Kidney glomerular epithelial cell (primary cell): ENCODE results near the gene HSD3B7.
A peak's percentile ranks its signal among the peaks of the same experiment; 100 is the strongest.

ENCODE experiments used
- DNase-seq: peaks from one replicate; lab custom pipeline; 2025; lab: John Stamatoyannopoulos, UW

Gene HSD3B7

DNA sequence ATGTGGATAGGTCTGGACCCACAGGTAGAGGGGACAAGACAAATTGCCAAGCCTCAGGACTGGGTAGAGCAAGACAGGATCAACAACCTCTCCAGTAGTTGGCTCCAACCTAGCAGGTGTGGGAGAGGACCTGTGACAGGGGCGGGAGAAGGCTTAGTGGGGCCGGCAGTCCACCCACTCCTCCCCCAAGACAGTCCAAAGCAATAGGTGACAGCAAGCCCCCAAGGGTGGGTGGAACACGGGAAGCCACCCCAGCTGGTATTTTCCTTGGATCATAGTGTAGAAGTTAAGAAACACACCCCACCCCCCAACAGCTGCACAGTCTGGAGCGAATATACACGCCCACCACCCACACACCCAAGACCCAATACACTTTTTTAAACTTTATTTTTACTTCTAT, 44.3 kb downstream of the HSD3B7 start:
- DNase-seq, result no peak

DNA sequence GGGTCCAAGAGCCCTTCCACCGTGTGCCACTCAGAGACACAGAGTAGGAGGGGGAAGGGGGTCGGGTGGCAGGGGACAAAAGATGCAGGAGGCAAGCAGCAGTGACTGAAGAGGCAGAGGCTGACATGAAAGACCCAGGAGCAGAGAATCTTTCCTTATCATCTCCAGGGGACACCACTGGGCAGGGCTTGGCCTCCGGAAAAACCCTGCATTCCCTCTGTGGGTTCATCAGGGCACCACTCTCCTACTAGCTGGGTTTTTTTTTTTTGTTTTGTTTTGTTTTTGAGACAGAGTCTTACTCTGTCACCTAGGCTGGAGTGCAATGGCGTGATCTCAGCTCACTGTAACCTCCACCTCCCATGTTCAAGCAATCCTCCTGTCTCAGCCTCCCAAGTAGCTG, 46.3 kb downstream of the HSD3B7 start:
- DNase-seq, result no peak

DNA sequence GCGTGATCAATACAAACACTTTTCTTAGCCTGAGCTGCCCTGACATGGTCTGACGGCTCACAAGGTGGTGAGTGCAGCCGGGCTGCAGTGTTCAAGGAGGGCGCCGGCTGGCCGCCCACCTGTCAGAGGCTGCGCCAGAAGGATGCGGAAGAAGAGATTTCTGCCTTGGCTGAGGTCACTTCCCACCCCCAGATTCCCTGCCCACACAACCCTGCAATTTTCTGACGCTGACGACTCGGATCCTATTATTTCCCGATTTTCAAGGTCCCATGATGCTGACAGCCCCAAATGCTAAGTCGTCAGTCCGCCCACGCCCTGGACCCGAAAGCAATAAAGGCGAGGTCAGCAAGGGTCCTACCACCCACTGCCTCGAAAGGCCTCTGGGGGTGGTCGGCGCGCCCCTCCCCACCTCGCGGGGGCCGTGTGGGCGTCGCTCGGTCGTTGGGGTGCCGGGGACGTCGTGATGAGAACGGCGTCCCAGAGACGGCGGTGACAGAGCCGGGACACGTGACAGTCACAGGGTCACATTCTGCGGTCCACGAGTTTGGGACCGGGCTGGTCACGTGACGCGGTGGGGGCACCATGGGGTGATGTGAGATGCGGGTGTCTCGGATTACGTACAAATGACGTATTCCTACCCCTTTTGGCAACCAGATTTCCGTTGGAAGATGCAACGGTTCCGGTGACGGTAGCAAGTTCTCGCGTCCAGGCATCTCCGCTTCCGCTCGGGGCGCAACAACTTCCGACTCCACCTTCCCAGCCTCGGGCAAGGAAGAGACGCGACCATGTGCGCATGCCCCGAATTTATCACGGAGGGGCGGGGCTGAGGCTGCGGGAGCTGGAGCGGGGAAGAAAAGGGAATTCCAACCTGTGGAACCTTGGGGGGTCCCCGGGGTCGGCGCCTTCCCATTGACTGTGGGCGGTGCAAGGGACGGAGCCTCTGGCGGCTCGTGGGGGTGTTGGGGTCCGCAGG, 48.0 kb downstream of the HSD3B7 start, which contains the start of gene STX4:
Gene STX4, plus strand, starts transcription at position 823 of the 973 bp plus-strand sequence. CDS start 248 bp downstream, outside the sequence.
- peak; percentile 95 for DNase-seq

DNA sequence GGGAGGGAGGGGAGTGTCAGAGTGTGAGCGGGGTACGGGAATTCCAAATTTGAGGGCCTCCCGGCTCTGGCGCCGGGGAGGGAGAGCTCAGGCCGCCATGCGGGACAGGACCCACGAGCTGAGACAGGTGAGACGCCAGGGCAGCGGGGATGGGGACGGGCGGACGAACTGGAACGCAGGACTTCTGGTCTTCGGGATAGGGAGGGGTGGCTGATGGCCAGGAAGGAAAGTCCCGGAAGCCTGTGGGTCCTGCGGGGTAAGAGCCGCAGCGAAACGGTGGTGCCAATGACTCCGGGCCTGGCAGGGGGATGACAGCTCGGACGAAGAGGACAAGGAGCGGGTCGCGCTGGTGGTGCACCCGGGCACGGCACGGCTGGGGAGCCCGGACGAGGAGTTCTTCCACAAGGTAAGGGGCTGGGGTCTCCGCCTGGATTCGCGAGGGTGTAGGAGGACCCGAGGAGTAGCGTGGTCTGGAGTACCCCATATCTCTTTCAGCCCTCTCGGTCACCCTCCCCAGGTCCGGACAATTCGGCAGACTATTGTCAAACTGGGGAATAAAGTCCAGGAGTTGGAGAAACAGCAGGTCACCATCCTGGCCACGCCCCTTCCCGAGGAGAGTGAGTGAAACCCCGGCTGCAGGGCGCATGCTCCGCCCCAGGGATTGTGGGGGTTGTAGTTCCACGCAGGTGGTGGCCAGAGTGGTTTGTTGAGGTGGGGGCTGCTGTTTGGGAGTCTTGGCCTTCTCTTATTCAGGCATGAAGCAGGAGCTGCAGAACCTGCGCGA, 48.9 kb downstream of the HSD3B7 start:
- peak; percentile 39 for DNase-seq

DNA sequence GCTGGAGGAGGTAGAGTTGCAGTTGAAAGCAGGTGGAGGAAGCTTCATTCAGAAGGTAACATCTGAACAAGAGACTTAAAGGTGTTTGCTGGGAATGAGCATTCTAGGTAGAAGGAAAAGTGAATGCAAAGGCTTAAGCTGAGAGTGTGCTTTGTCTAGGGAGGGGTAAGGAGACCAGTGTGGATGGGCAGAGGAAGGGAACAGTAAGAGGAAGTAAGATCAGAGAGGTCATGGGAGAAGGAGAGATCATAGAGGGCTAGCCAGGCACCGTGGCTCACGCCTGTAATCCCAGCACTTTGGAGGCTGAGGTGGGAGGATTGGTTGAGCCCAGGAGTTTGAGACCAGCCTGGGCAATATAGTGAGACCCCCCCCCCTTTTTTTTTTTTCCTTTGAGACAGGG, 51.7 kb downstream of the HSD3B7 start:
- no peak for DNase-seq
